GM12878 (cell line): Measurements from ENCODE around the gene ASCC2. TPM values are rescaled to one million over a fixed set of nuclear protein-coding genes. Genes with fewer than 3 reads are reported as not detected.

Source experiments
- ATAC-seq: fragments of 200-7000 bp; cut with Tn5 transposase; 3 replicates; pipeline ENCODE4 v1.9.1; 2020; ENCODE audit warnings: mild to moderate bottlenecking, moderate library complexity
- BruUV-seq: library from RNA; stranded (reverse); fragments of 400-500 nt; replicated peaks from 2 replicates; lab custom pipeline; 2021; lab: Mats Ljungman, UMichigan
- CTCF ChIA-PET: fragments of 300-600 bp; sonication (Branson Sonifier 250); formaldehyde crosslinking; extraction: SDS; loops from one replicate; lab custom pipeline; 2021; ENCODE audit warnings: inconsistent platforms; lab: Yijun Ruan, JAX
- POLR2A ChIA-PET: fragments of 350-600 bp; formaldehyde crosslinking; extraction: SDS; loops from one replicate; lab custom pipeline; 2021; ENCODE audit warnings: inconsistent platforms; lab: Charles Lee
- RAD21 ChIA-PET: fragments of 300-600 bp; sonication (Branson Sonifier 250); formaldehyde crosslinking; loops from one replicate; lab custom pipeline; 2023; ENCODE audit warnings: antibody characterized with exemption; ENCODE audit not compliant: unreplicated experiment; lab: Charles Lee
- SMC1A ChIA-PET: fragments of 300-600 bp; sonication (Branson Sonifier 250); formaldehyde crosslinking; loops from one replicate; lab custom pipeline; 2023; ENCODE audit not compliant: unreplicated experiment, uncharacterized antibody; lab: Charles Lee
- DNase-seq: peaks from one replicate; pipeline ENCODE4 v3.0.0-alpha.2; 2011; ENCODE audit warnings: low read depth, low spot score
- FAIRE-seq: peaks from 3 replicates; lab custom pipeline; 2011; peaks lifted over from hg19 to GRCh38; lab: Jason Lieb, UNC
- H2AFZ ChIP-seq: 2 replicates; pipeline ENCODE4 v1.6.0; 2011; ENCODE audit warnings: low read depth, low read length, control low read depth; ENCODE audit not compliant: control insufficient read depth
- H3K27ac ChIP-seq: 2 replicates; pipeline ENCODE4 v1.5.1; 2011; ENCODE audit warnings: control low read depth; ENCODE audit not compliant: control insufficient read depth, insufficient read depth
- H3K27me3 ChIP-seq, 2 experiments: replicated peaks in 1 of 2; 2 replicates each; pipeline versions ENCODE4 v1.6.0 to v1.6.1; 2011; ENCODE audit warnings: low read length in 1 of 2; ENCODE audit not compliant: control insufficient read depth in 2 of 2, insufficient read depth in 2 of 2
- H3K36me3 ChIP-seq, 2 experiments: 2 replicates each; pipeline ENCODE4 v1.5.1; 2011; ENCODE audit warnings: low read length in 1 of 2; ENCODE audit not compliant: control insufficient read depth in 2 of 2, insufficient read depth in 2 of 2
- H3K4me1 ChIP-seq: 2 replicates; pipeline ENCODE4 v1.6.1; 2011; ENCODE audit warnings: mild to moderate bottlenecking, low read length, moderate library complexity, mixed read lengths; ENCODE audit not compliant: control insufficient read depth, insufficient read depth
- H3K4me2 ChIP-seq: 2 replicates; pipeline ENCODE4 v1.6.0; 2011; ENCODE audit warnings: control low read depth; ENCODE audit not compliant: control insufficient read depth, insufficient read depth
- H3K4me3 ChIP-seq: fragments of 200-600 bp; sonication (generic); 2 replicates; pipeline ENCODE4 v1.5.1; 2016
- H3K79me2 ChIP-seq: 2 replicates; pipeline ENCODE4 v1.6.0; 2011; ENCODE audit warnings: low read length; ENCODE audit not compliant: control insufficient read depth, insufficient read depth
- H3K9ac ChIP-seq: 2 replicates; pipeline ENCODE4 v1.8.0; 2011; ENCODE audit warnings: low read length, control low read depth, mixed read lengths; ENCODE audit not compliant: control insufficient read depth, insufficient read depth
- H3K9me3 ChIP-seq: replicated peaks from 3 replicates; pipeline ENCODE4 v1.5.1; 2011; ENCODE audit warnings: mild to moderate bottlenecking, low read length; ENCODE audit not compliant: control insufficient read depth, insufficient read depth
- H4K20me1 ChIP-seq: 2 replicates; pipeline ENCODE4 v1.6.0; 2011; ENCODE audit not compliant: control insufficient read depth, insufficient read depth
- CBFB ChIP-seq: IDR thresholded peaks from 2 replicates; pipeline ENCODE4 v1.6.1; 2016; ENCODE audit warnings: antibody characterized with exemption, low read depth
- CHD4 ChIP-seq: fragments of 200-600 bp; sonication (generic); IDR thresholded peaks from 2 replicates; pipeline ENCODE4 v1.6.1; 2016; ENCODE audit warnings: mild to moderate bottlenecking
- E2F8 ChIP-seq: fragments of 450-650 bp; IDR thresholded peaks from 2 replicates; pipeline ENCODE4 v1.6.1; 2018; ENCODE audit warnings: mild to moderate bottlenecking, low read depth, moderate library complexity; ENCODE audit not compliant: partially characterized antibody
- EED ChIP-seq: sonication (generic); IDR thresholded peaks from 2 replicates; pipeline ENCODE4 v1.6.1; 2016; ENCODE audit warnings: antibody characterized with exemption, low read depth
- GATAD2B ChIP-seq: fragments of 450-650 bp; conservative IDR thresholded peaks from 2 replicates; pipeline ENCODE4 v1.6.1; 2017; ENCODE audit warnings: low read depth, mild to moderate bottlenecking, moderate library complexity
- NR2F1 ChIP-seq: fragments of 450-650 bp; conservative IDR thresholded peaks from 2 replicates; pipeline ENCODE4 v1.6.1; 2017; ENCODE audit warnings: mild to moderate bottlenecking
- SUPT20H ChIP-seq: IDR thresholded peaks from 2 replicates; pipeline ENCODE4 v1.6.1; 2011; ENCODE audit warnings: low read depth, mild to moderate bottlenecking, low read length, moderate library complexity, borderline replicate concordance; ENCODE audit not compliant: control insufficient read depth
- WGBS: methylation state at CpG from one replicate; pipeline ENCODE4 v1.1.6; 2016; ENCODE audit warnings: low lambda C conversion rate; ENCODE audit not compliant: insufficient replicate concordance, insufficient coverage; ENCODE audit errors: missing lambda C conversion rate; 5-methylcytosine and 5-hydroxymethylcytosine counted together
- in situ Hi-C: fragments of 300-500 bp; cut with MboI; formaldehyde crosslinking; loops from 9 replicates; pipeline ENCODE4 v1.14.3; 2018; ENCODE audit warnings: mixed read lengths
- intact Hi-C: fragments of 100-400 bp; cut with micrococcal nuclease; formaldehyde crosslinking; loops from one replicate; pipeline ENCODE4 v1.14.2; 2022; ENCODE audit not compliant: unreplicated experiment
- polyA plus RNA-seq, 11 experiments: library from polyadenylated mRNA; depleted of rRNA in 4 of 11; unstranded in 6 of 11; stranded (reverse) in 5 of 11; fragments of >200 nt; fragmentation: Nextera tagmentation in 4 of 11; fragmentation: Illumina TruSeq in 1 of 11; extraction: Ambion mirVana in 4 of 11; extraction: Trizol in 1 of 11; gene quantifications; 1 replicate in 1 of 11; 2 replicates in 10 of 11; pipeline versions ENCODE4 v1.2.1 to v1.2.3, GENCODE V29; 2011 to 2016; ENCODE audit warnings: inconsistent platforms in 2 of 11, missing spikeins in 2 of 11, low read depth in 1 of 11
- total RNA-seq, 4 experiments: library from RNA; depleted of rRNA in 3 of 4; stranded (reverse); fragments of >200 nt in 3 of 4; fragmentation: Illumina TruSeq in 1 of 4; extraction: Trizol in 1 of 4; gene quantifications; 2 replicates each; pipeline versions ENCODE4 v1.2.1 to v1.2.3, GENCODE V29; 2013 to 2021

ASCC2 gene
- total and polyA plus RNA-seq, 10 of the 15 experiments (the other 5 are each of a cell fraction or from before 2014, with no cell fraction given), result 5.3 to 91.4 (median 56.5) TPM

- TF ChIP-seq E2F8 (no peak), NR2F1 (no peak), EED (no peak)
Observed at GRCh38 chr22:29816980-29817379, 21.1 kb downstream of the ASCC2 start (continued).

DNA sequence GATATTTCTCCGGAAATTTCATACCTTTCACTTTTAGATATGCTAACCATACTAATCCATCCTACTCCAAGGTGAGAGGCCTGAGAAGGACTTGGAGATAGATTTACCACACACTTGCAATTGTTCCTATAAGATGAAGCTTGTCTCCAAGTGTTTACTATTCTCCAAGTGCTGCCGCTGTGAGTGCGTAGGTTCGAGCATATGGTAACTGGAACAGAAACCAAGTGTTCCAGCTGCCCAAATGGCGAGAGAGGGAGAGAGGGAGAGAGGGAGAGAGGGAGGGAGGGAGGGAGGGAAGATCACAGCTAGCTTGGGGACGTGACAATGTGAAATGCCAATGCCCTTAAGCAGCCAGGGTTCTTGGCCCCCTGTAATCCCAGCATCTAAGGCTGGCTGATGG is 21.5 kb downstream of the ASCC2 start:
- ChIA-PET POLR2A (no interaction called here), RAD21 (no interaction called here), CTCF (interaction anchor here (1.0 to 1.4 kb wide), 2 partner anchors 189 to 190 kb away, joined by 3 to 4 read pairs; no protein-coding TSS in a partner anchor), SMC1A (no interaction called here)
- BruUV-seq, result no TSS peak
- H3K79me2 ChIP-seq, result no peaks in the 10 kb centered on the region
- no peak for TF ChIP-seq GATAD2B
- no peak for TF ChIP-seq CHD4
- no peak for TF ChIP-seq CBFB
- no peak for TF ChIP-seq SUPT20H
- no peak overlapping the region for H3K4me2 ChIP-seq
- peaks cover 11 to 53% of the 10 kb centered on the region in 2 experiments for H3K36me3 ChIP-seq
- no peak for FAIRE-seq
- no peak overlapping the region for H3K9ac ChIP-seq
- no peaks in the 10 kb centered on the region for H3K27me3 ChIP-seq
- intact Hi-C loops (no loop called here), in situ Hi-C loops (no loop called here)
- peaks cover 5% of the 10 kb centered on the region; the same call in 1 of the 2 replicates for H3K4me1 ChIP-seq
- H3K27ac ChIP-seq, result no peak overlapping the region
- H3K9me3 ChIP-seq, result no peaks in the 10 kb centered on the region
- no peak for ATAC-seq
- no peak for DNase-seq
- H4K20me1 ChIP-seq, result no peaks in the 10 kb centered on the region
- H2AFZ ChIP-seq, result no peak overlapping the region
- no peak overlapping the region for H3K4me3 ChIP-seq
- WGBS, result 95% methylated on average over 5 of the region's 6 CpGs
